ENCODE results near the gene LILRA2. TPM values are rescaled to one million over a fixed set of nuclear protein-coding genes. Genes with fewer than 3 reads are reported as not detected.
"Not testable (repeated sequence)": the region's sequence is repeated elsewhere in the genome, so short reads cannot be mapped to it uniquely, and the experiment has no call there.

The LILRA2 gene
- total RNA-seq, 1 experiment from 2014 or later, result not detected

DNA sequence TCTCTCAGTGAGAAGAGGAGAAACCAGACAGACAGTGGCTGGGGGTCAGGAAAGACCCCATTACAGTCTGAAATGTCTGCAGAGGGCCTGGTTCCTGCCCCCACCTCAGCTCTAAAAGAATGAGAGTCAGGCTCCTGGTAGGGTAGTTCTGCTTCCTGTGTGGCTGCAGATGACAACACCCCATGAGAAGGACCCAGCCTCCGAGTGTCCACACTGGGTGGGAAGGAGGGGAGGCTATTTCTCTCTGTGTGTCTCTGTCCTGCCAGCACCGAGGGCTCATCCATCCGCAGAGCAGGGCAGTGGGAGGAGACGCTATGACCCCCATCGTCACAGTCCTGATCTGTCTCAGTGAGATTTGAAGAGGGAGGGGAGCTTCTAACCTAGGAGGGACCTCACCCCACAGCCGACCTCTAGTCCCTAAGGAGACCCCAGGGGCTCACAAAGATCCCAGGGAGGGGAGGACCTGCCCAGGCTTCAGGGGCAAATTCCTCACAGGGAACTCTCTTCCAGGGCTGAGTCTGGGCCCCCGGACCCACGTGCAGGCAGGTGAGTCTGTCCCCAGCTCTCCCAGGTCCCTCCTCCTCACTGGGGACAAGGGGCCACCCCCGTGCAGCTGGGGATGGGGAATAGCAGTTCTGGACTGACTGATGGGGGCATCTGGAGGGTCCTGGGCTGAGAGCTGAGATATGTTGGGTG, 20.5 kb downstream of the LILRA2 start:
- H3K27me3 Mint-ChIP-seq (ENCODE audit: low read depth); H4K91ac ChIP-seq (ENCODE audit: insufficient read length, low read depth, low read length); H3K27ac ChIP-seq (ENCODE audit: insufficient read length, low read depth, low read length); H3K14ac ChIP-seq (ENCODE audit: insufficient read depth, low read length); H3K56ac ChIP-seq (ENCODE audit: insufficient read length, low read depth, low read length); H4K8ac ChIP-seq (replicated peaks; ENCODE audit: insufficient read length, low read depth, low read length); H3K4ac ChIP-seq (ENCODE audit: low read depth, low read length); H4K20me1 ChIP-seq (ENCODE audit: control insufficient read depth, insufficient read depth, insufficient read length); H3T11ph ChIP-seq (ENCODE audit: low read length); H3K79me2 ChIP-seq (ENCODE audit: insufficient read depth, low read length); H3K4me3 Mint-ChIP-seq; H2AFZ ChIP-seq (ENCODE audit: low read length); H4K5ac ChIP-seq (ENCODE audit: insufficient read length, low read depth, low read length); H3K4me2 ChIP-seq (ENCODE audit: insufficient read depth, insufficient read length, low read length); H2BK5ac ChIP-seq (ENCODE audit: insufficient read length, low read length); H2AK5ac ChIP-seq (ENCODE audit: insufficient read length, low read length); H3K79me1 ChIP-seq (ENCODE audit: insufficient read depth, low read depth, low read length, poor library complexity, severe bottlenecking); H3K9ac ChIP-seq (ENCODE audit: extremely low read depth, insufficient read length, low read length); H3K27ac Mint-ChIP-seq; H2BK12ac ChIP-seq (ENCODE audit: insufficient read length, low read depth, low read length); H3K23me2 ChIP-seq (ENCODE audit: insufficient read length, low read depth, low read length, poor library complexity, severe bottlenecking); H2BK15ac ChIP-seq (ENCODE audit: low read depth, low read length); H3K23ac ChIP-seq (ENCODE audit: insufficient read length, low read depth, low read length); DNase-seq; H3K27me3 ChIP-seq (ENCODE audit: insufficient read depth, low read length); H3K4me1 ChIP-seq (ENCODE audit: insufficient read depth, low read length); H2BK120ac ChIP-seq (ENCODE audit: low read depth, low read length, poor library complexity, severe bottlenecking); H3K18ac ChIP-seq (ENCODE audit: insufficient read length, low read depth, low read length); H2BK20ac ChIP-seq (ENCODE audit: low read depth, low read length, poor library complexity, severe bottlenecking); H3K4me1 Mint-ChIP-seq: not testable (repeated sequence)
- H3K9me3 Mint-ChIP-seq, result peaks cover 88 to 91% of the 10 kb centered on the region in 2 experiments
- peaks cover 83% of the 10 kb centered on the region for H3K9me3 ChIP-seq (ENCODE audit: control insufficient read depth, low read depth, low read length)
- peaks cover 5 to 24% (median 9%) of the 10 kb centered on the region in 3 experiments for H3K36me3 Mint-ChIP-seq (ENCODE audit: insufficient read depth in 1 of 3, low read depth in 3 of 3)
- no CpG with 5 or more reads among the region's 9 CpGs for WGBS (ENCODE audit: extremely low coverage, insufficient read length, low lambda C conversion rate)
